Esophagus muscularis mucosa (tissue), 4 donors: ENCODE results near the gene MATK. TPM values are rescaled to one million over a fixed set of nuclear protein-coding genes. Genes with fewer than 3 reads are reported as not detected.
"Not testable (repeated sequence)": the region's sequence is repeated elsewhere in the genome, so short reads cannot be mapped to it uniquely, and the experiment has no call there.

Experiments used
- DNase-seq: peaks from one replicate; pipeline ENCODE4 v3.0.0-alpha.2; 2017; ENCODE audit errors: extremely low spot score
- H3K27ac ChIP-seq, 4 donors: fragments of 200-600 bp; sonication (generic); replicated peaks in 1 of 4; 1 replicate in 3 of 4; 2 replicates in 1 of 4; pipeline ENCODE4 v1.5.1; 2016 to 2019; ENCODE audit warnings: mild to moderate bottlenecking in 1 of 4
- H3K27me3 ChIP-seq, 4 donors: fragments of 200-600 bp; sonication (generic); one replicate each; pipeline versions ENCODE4 v1.5.1 to v1.6.0; 2016 to 2019
- H3K36me3 ChIP-seq, 4 donors: fragments of 200-600 bp; sonication (generic); one replicate each; pipeline ENCODE4 v1.5.1; 2016 to 2019
- H3K4me1 ChIP-seq, 4 donors: fragments of 200-600 bp; sonication (generic); one replicate each; pipeline ENCODE4 v1.5.1; 2016 to 2019
- H3K4me3 ChIP-seq, 4 donors: fragments of 200-600 bp; sonication (generic); 1 replicate in 2 of 4; 2 replicates in 2 of 4; pipeline ENCODE4 v1.5.1; 2016 to 2019; ENCODE audit warnings: mild to moderate bottlenecking in 4 of 4, moderate library complexity in 1 of 4
- H3K9me3 ChIP-seq, 4 donors: fragments of 200-600 bp; sonication (generic); 1 replicate in 3 of 4; 2 replicates in 1 of 4; pipeline ENCODE4 v1.5.1; 2016 to 2019
- CTCF ChIP-seq, 3 experiments: fragments of 200-600 bp in 2 of 3; fragments of 450-650 bp in 1 of 3; sonication (generic) in 2 of 3; IDR thresholded peaks; one replicate each; pipeline ENCODE4 v1.5.1; 2017 to 2019; ENCODE audit warnings: antibody characterized with exemption in 3 of 3, mild to moderate bottlenecking in 2 of 3, moderate library complexity in 1 of 3
- EP300 ChIP-seq: sonication (generic); formaldehyde crosslinking; IDR thresholded peaks from one replicate; pipeline ENCODE4 v1.6.1; 2017; ENCODE audit warnings: antibody characterized with exemption
- POLR2A ChIP-seq: fragments of 450-650 bp; IDR thresholded peaks from one replicate; pipeline ENCODE4 v1.6.1; 2017; ENCODE audit warnings: antibody characterized with exemption, moderate library complexity, mild to moderate bottlenecking, low read depth
- POLR2AphosphoS5 ChIP-seq, 2 donors: sonication (generic); formaldehyde crosslinking; IDR thresholded peaks; one replicate each; pipeline ENCODE4 v1.6.1; 2017; ENCODE audit warnings: antibody characterized with exemption in 2 of 2
- WGBS: methylation state at CpG from one replicate; pipeline ENCODE4 v1.1.5; 2018; 5-methylcytosine and 5-hydroxymethylcytosine counted together
- intact Hi-C: fragments of 100-400 bp; cut with DNase I; formaldehyde crosslinking; loops from one replicate; pipeline ENCODE4 v1.15.1; 2023
- total RNA-seq, 4 donors: library from RNA; depleted of rRNA; stranded (reverse); fragments of >200 nt; gene quantifications; one replicate each; pipeline versions ENCODE4 v1.1.0 to v1.2.1, GENCODE V29; 2016

Gene MATK
- total RNA-seq, 4 donors from 2014 or later, result 0.13 to 2.9 (median 1.8) TPM

GRCh38 chr19:3816566-3817218, 30.5 kb upstream of the MATK start:
- H3K4me3 ChIP-seq, result no peak overlapping the region
- no peaks in the 10 kb centered on the region for H3K36me3 ChIP-seq
- no peak overlapping the region for H3K27ac ChIP-seq
- no peak for DNase-seq
- H3K4me1 ChIP-seq, result peaks cover 6 to 10% (median 8%) of the 10 kb centered on the region in 4 donors
- intact Hi-C loops, result no loop called here
- WGBS, result 89% methylated on average over 26 of the region's 45 CpGs
- H3K27me3 ChIP-seq, result peaks cover 0 to 17% (median 0%) of the 10 kb centered on the region in 4 donors
- H3K9me3 ChIP-seq, result no peaks in the 10 kb centered on the region
- no peak for TF ChIP-seq POLR2A
- TF ChIP-seq EP300, result no peak
- TF ChIP-seq CTCF (IDR thresholded peaks at IDR 0.05), result no peak
- TF ChIP-seq POLR2AphosphoS5 (IDR thresholded peaks at IDR 0.05), result no peak

DNA sequence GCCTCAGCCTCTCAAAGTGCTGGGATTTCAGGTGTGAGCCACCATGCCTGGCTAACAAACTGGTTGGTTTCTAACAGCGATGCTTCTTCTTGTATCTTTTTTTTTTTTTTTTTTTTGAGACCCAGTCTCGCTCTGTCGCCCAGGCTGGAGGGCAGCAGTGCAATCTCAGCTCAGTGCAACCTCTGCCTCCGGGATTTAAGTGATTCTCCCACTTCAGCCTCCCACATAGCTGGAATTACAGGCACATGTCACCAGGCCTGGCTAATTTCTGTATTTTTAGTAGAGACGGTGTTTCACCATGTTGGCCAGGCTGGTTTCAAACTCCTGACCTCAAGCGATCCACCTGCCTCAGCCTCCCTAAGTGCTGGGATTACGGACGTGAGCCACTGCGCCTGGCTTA, 30.0 kb upstream of the MATK start:
- 87% methylated on average over 9 of the region's 9 CpGs for WGBS
- H3K9me3 ChIP-seq, H3K4me3 ChIP-seq, intact Hi-C loops, H3K27ac ChIP-seq, DNase-seq, H3K36me3 ChIP-seq: not testable (repeated sequence)
- Histone ChIP-seq H3K4me1 (peaks cover 6 to 13% (median 8%) of the 10 kb centered on the region in 4 donors), H3K27me3 (peaks cover 0 to 22% (median 0%) of the 10 kb centered on the region in 4 donors)

DNA sequence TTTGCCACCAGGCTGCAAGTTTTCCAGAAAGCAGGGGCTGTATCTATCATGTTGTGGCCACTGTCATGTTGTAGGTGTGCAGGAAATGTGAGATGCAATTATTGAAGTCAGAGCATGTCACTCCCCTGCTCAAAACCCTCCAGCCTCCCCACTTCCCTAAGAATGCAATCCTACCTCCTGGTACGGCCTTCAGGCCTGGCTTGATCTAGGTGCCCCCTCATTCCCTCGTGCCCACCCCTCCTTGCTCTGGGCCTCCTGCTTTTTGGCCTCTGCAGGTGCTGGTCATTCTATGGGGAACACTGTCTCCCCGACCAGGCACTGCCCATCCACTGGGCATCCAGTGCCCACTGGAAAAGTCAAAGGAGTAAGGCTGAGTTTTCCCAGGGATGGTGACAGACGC, 28.5 kb upstream of the MATK start:
- intact Hi-C loops, result no loop called here
- no peak for TF ChIP-seq EP300
- no peak for TF ChIP-seq POLR2AphosphoS5 (IDR thresholded peaks at IDR 0.05)
- TF ChIP-seq CTCF (IDR thresholded peaks at IDR 0.05), result no peak
- no peak for TF ChIP-seq POLR2A
- 95% methylated on average over 4 of the region's 4 CpGs for whole genome bisulfite sequencing
- Histone ChIP-seq H3K4me3 (no peak overlapping the region), H3K27me3 (peaks cover 0 to 32% (median 0%) of the 10 kb centered on the region in 4 donors), H3K9me3 (no peaks in the 10 kb centered on the region), H3K36me3 (no peaks in the 10 kb centered on the region), H3K27ac (no peak overlapping the region), H3K4me1 (peaks cover 6 to 14% (median 8%) of the 10 kb centered on the region in 4 donors)
- no peak for DNase-seq

GRCh38 chr19:3813473-3814392, 27.6 kb upstream of the MATK start:
- no peak for TF ChIP-seq POLR2AphosphoS5 (IDR thresholded peaks at IDR 0.05)
- TF ChIP-seq CTCF (IDR thresholded peaks at IDR 0.05), result no peak
- no peak for TF ChIP-seq POLR2A
- no peak for TF ChIP-seq EP300
- intact Hi-C loops, result no loop called here
- no peak overlapping the region for H3K27ac ChIP-seq

DNA sequence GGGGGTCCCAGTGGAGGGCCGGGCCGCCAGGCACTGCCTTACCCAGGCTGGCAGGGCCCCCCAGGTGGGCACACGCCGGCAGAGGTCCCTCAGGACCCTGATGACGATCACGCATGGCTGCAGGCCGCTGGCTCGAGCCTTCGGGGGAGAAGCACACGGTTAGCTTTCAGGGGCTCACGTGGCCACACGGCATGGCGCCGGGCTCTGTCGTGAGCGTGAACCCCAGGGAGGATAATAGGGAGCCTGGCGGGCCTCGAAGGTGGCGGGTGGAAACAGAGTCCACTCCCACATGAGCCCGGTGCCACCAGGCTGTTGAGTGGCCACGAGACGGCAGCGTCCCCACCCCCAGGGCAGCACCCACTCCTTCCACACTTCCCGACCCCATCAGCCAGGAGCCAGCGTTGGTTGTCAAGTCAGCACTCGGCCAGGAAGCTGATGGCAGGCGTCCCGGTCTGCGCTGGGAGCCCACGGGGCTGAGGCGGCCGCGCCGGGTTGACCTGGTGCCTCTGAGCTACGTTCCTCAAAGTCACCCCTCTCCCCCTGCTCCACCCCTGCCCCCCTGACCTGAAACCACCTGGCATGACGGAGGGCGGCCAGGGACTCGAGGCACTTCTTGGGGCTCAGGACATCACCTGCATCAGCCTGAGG, 24.7 kb upstream of the MATK start:
- Histone ChIP-seq H3K27me3 (peaks cover 0 to 22% (median 0%) of the 10 kb centered on the region in 4 donors), H3K4me3 (no peak overlapping the region), H3K9me3 (no peaks in the 10 kb centered on the region), H3K36me3 (no peaks in the 10 kb centered on the region), H3K4me1 (peaks cover 6 to 14% (median 8%) of the 10 kb centered on the region in 4 donors), H3K27ac (no peak overlapping the region)
- WGBS, result 70% methylated on average over 8 of the region's 38 CpGs
- TF ChIP-seq POLR2AphosphoS5 (IDR thresholded peaks at IDR 0.05) (no peak), POLR2A (no peak), EP300 (no peak), CTCF (IDR thresholded peaks at IDR 0.05) (no peak)
- intact Hi-C loops, result no loop called here
- DNase-seq, result no peak

More at GRCh38 chr19:3813473-3814392, 27.6 kb upstream of the MATK start:
- H3K9me3 ChIP-seq, result no peaks in the 10 kb centered on the region
- H3K36me3 ChIP-seq, result no peaks in the 10 kb centered on the region
- peaks cover 6 to 14% (median 8%) of the 10 kb centered on the region in 4 donors for H3K4me1 ChIP-seq
- H3K27me3 ChIP-seq, result peaks cover 0 to 32% (median 0%) of the 10 kb centered on the region in 4 donors
- 80% methylated on average over 20 of the region's 22 CpGs for WGBS
- H3K4me3 ChIP-seq, result no peak overlapping the region
- no peak for DNase-seq
